ENCODE data around the gene AIP.

Gene AIP

GRCh38 chr11:67494371-67495233 is 11.8 kb downstream of the AIP start:
- DNase-seq = no peak

- no peak for DNase-seq
These were observed 12.6 kb downstream of the AIP start for GRCh38 chr11:67495234-67496005.

GRCh38 chr11:67496113-67496512 is 13.3 kb downstream of the AIP start:
- DNase-seq = no peak

- DNase-seq = no peak
These were observed 14.9 kb downstream of the AIP start for GRCh38 chr11:67497656-67498291.

- no peak for DNase-seq
These were observed 15.7 kb downstream of the AIP start for GRCh38 chr11:67498544-67498972.

GRCh38 chr11:67499808-67500483 is 17.1 kb downstream of the AIP start:
- no peak for DNase-seq

- DNase-seq = no peak
These were observed 17.6 kb downstream of the AIP start for GRCh38 chr11:67500484-67500821.

- no peak for DNase-seq
These were observed 18.2 kb downstream of the AIP start for GRCh38 chr11:67500831-67501715.

GRCh38 chr11:67501854-67502253 is 19.0 kb downstream of the AIP start:
- DNase-seq = no peak

GRCh38 chr11:67502328-67502979 is 19.6 kb downstream of the AIP start:
- DNase-seq = no peak

- DNase-seq = no peak
These were observed 20.5 kb downstream of the AIP start for GRCh38 chr11:67503119-67504004.

GRCh38 chr11:67504005-67504949 is 21.5 kb downstream of the AIP start:
- peak in 1 of 2 experiments; percentile 48 for DNase-seq

- DNase-seq = peak; percentile 27 to 67
These were observed 22.2 kb downstream of the AIP start, which contains the start of gene PITPNM1 for GRCh38 chr11:67504950-67505581. Gene PITPNM1 (minus strand): TSS chr11:67505363. CDS start chr11:67504180, 1,183 bp downstream.

GRCh38 chr11:67505605-67506396 is 23.0 kb downstream of the AIP start:
- peak; percentile 80 to 84 for DNase-seq

- DNase-seq = no peak
These were observed 23.7 kb downstream of the AIP start for GRCh38 chr11:67506426-67507051.

- DNase-seq = no peak
These were observed 24.5 kb downstream of the AIP start for GRCh38 chr11:67507242-67507863.
